Osteocyte (in vitro differentiated cells): ENCODE measurements around the gene KCNN4. TPM values are rescaled to one million over a fixed set of nuclear protein-coding genes. Genes with fewer than 3 reads are reported as not detected.
"Not testable (repeated sequence)": the region's sequence is repeated elsewhere in the genome, so short reads cannot be mapped to it uniquely, and the experiment has no call there.

Source experiments
- DNase-seq: peaks from one replicate; pipeline ENCODE4 v3.0.0; 2021; ENCODE audit warnings: mixed read lengths; ENCODE audit not compliant: unreplicated experiment; ENCODE audit errors: extremely low spot score
- H3K27ac Mint-ChIP-seq: one replicate; pipeline ENCODE4 v1.8.0; 2021; ENCODE audit warnings: mild to moderate bottlenecking, mixed read lengths; ENCODE audit not compliant: unreplicated experiment
- H3K27me3 Mint-ChIP-seq: one replicate; pipeline ENCODE4 v1.8.0; 2021; ENCODE audit warnings: mixed read lengths; ENCODE audit not compliant: unreplicated experiment
- H3K36me3 Mint-ChIP-seq: one replicate; pipeline ENCODE4 v1.8.0; 2021; ENCODE audit warnings: mixed read lengths; ENCODE audit not compliant: unreplicated experiment
- H3K4me1 Mint-ChIP-seq: one replicate; pipeline ENCODE4 v1.8.0; 2021; ENCODE audit warnings: mixed read lengths; ENCODE audit not compliant: unreplicated experiment
- H3K4me3 Mint-ChIP-seq: one replicate; pipeline ENCODE4 v1.8.0; 2021; ENCODE audit warnings: mild to moderate bottlenecking, moderate library complexity, mixed read lengths; ENCODE audit not compliant: unreplicated experiment
- H3K9me3 Mint-ChIP-seq: one replicate; pipeline ENCODE4 v1.8.0; 2021; ENCODE audit warnings: mixed read lengths; ENCODE audit not compliant: unreplicated experiment
- long read RNA-seq: library from polyadenylated mRNA; unstranded; transcript quantifications from one replicate; pipeline ENCODE4 v2.0.0, GENCODE V29; 2021
- total RNA-seq: library from RNA; stranded (reverse); gene quantifications from 2 replicates; pipeline ENCODE4 v1.2.1, GENCODE V29; 2021
- TF ChIP-seq, protein P1 (sequence below): fragments of 200-600 bp; sonication (generic); IDR thresholded peaks from 2 replicates; pipeline ENCODE4 v1.5.0; 2021; ENCODE audit warnings: antibody characterized with exemption, mild to moderate bottlenecking, moderate library complexity

KCNN4 gene
- 0.64 and 1.5 TPM in 2 replicates for total RNA-seq
- long read RNA-seq, partial matches to known transcripts: 0 of 1 reads
- long read RNA-seq, other reads (novel, unspliced or antisense): 1 of 1 reads

GRCh38 chr19:43780706-43781525 is at the start of gene KCNN4:
Gene KCNN4, minus strand, starts transcription at chr19:43780973. Its CDS starts 112 bp downstream, at chr19:43780861.
- Mint-ChIP-seq H3K27me3 (no peaks in the 10 kb centered on the region), H3K9me3 (no peaks in the 10 kb centered on the region), H3K27ac (no peak within 1 kb of the TSS), H3K36me3 (no peaks in the 10 kb centered on the region), H3K4me3 (no peak within 1 kb of the TSS), H3K4me1 (peaks cover 61% of the 10 kb centered on the region)
- TF ChIP-seq, protein P1, sequence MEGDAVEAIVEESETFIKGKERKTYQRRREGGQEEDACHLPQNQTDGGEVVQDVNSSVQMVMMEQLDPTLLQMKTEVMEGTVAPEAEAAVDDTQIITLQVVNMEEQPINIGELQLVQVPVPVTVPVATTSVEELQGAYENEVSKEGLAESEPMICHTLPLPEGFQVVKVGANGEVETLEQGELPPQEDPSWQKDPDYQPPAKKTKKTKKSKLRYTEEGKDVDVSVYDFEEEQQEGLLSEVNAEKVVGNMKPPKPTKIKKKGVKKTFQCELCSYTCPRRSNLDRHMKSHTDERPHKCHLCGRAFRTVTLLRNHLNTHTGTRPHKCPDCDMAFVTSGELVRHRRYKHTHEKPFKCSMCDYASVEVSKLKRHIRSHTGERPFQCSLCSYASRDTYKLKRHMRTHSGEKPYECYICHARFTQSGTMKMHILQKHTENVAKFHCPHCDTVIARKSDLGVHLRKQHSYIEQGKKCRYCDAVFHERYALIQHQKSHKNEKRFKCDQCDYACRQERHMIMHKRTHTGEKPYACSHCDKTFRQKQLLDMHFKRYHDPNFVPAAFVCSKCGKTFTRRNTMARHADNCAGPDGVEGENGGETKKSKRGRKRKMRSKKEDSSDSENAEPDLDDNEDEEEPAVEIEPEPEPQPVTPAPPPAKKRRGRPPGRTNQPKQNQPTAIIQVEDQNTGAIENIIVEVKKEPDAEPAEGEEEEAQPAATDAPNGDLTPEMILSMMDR: no peak
- no peak for DNase-seq

- TF ChIP-seq, protein P1: no peak
- peaks cover 20% of the 10 kb centered on the region for H3K4me1 Mint-ChIP-seq
- peaks cover 8% of the 10 kb centered on the region for H3K27me3 Mint-ChIP-seq
- DNase-seq: peak; percentile 91
- peaks cover 20% of the 10 kb centered on the region for H3K36me3 Mint-ChIP-seq
- H3K4me3 Mint-ChIP-seq: peak within 1 kb of the TSS; percentile 89
- H3K27ac Mint-ChIP-seq: peak within 1 kb of the TSS; percentile 86
- peaks cover 15% of the 10 kb centered on the region for H3K9me3 Mint-ChIP-seq
Measured at GRCh38 chr19:43826787-43827754, 46.3 kb upstream of the KCNN4 start, which contains the start of gene ZNF283. Gene ZNF283, plus strand, starts transcription at chr19:43827321. Its CDS starts 6,184 bp downstream, at chr19:43833505.

- H3K9me3 Mint-ChIP-seq: peaks cover 11% of the 10 kb centered on the region
- not testable (repeated sequence) for H3K27ac Mint-ChIP-seq, H3K4me3 Mint-ChIP-seq, DNase-seq, H3K36me3 Mint-ChIP-seq
- peaks cover 22% of the 10 kb centered on the region for H3K27me3 Mint-ChIP-seq
- H3K4me1 Mint-ChIP-seq: peaks cover 20% of the 10 kb centered on the region
Measured at GRCh38 chr19:43824572-43824971, 43.8 kb upstream of the KCNN4 start.

DNA sequence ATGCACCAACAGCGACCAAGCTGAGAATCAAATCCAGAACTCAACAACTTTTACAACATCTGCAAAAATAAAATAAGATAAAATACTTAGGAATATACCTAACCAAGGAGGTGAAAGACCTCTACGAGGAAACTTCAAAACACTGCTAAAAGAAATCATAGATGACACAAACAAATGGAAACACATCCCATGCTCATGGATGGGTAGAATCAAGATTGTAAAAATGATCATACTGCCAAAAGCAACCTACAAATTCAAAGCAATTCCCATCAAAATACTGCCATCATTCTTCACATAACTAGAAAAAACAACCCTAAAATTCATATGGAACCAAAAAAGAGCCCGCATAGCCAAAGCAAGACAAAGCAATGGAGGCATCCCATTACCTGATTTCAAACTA is 43.1 kb upstream of the KCNN4 start:
- Mint-ChIP-seq H3K4me1 (peaks cover 20% of the 10 kb centered on the region), H3K9me3 (peaks cover 11% of the 10 kb centered on the region), H3K27me3 (peaks cover 22% of the 10 kb centered on the region)
- H3K4me3 Mint-ChIP-seq, DNase-seq, H3K36me3 Mint-ChIP-seq, H3K27ac Mint-ChIP-seq: not testable (repeated sequence)

GRCh38 chr19:43820884-43821215 is 40.1 kb upstream of the KCNN4 start:
- H3K27me3 Mint-ChIP-seq: peaks cover 36% of the 10 kb centered on the region
- H3K9me3 Mint-ChIP-seq: peaks cover 2% of the 10 kb centered on the region
- H3K4me3 Mint-ChIP-seq: no peak overlapping the region
- TF ChIP-seq, protein P1: no peak
- H3K27ac Mint-ChIP-seq: no peak overlapping the region
- DNase-seq: no peak
- H3K4me1 Mint-ChIP-seq: peaks cover 5% of the 10 kb centered on the region
- H3K36me3 Mint-ChIP-seq: no peaks in the 10 kb centered on the region
